Uterus (tissue), 4 donors: ENCODE measurements around the gene VTA1. TPM values are rescaled to one million over a fixed set of nuclear protein-coding genes. Genes with fewer than 3 reads are reported as not detected.

ENCODE experiments used
- DNase-seq, 2 donors: peaks; one replicate each; pipeline ENCODE4 v3.0.0-alpha.2; 2019 to 2020
- H3K27ac ChIP-seq, 2 donors: fragments of 200-600 bp; sonication (generic); 1 replicate in 1 of 2; 2 replicates in 1 of 2; pipeline ENCODE4 v1.5.1; 2016 to 2018
- H3K27me3 ChIP-seq, 2 donors: fragments of 200-600 bp; sonication (generic); one replicate each; pipeline ENCODE4 v1.5.1; 2018 to 2019; ENCODE audit warnings: control low read depth in 1 of 2
- H3K36me3 ChIP-seq, 2 donors: fragments of 200-600 bp; sonication (generic); one replicate each; pipeline ENCODE4 v1.5.1; 2019; ENCODE audit warnings: control low read depth in 1 of 2
- H3K4me1 ChIP-seq, 2 donors: fragments of 200-600 bp; sonication (generic); one replicate each; pipeline ENCODE4 v1.5.1; 2018 to 2019; ENCODE audit warnings: control low read depth in 1 of 2
- H3K4me3 ChIP-seq, 2 donors: fragments of 200-600 bp; sonication (generic); 1 replicate in 1 of 2; 2 replicates in 1 of 2; pipeline ENCODE4 v1.5.1; 2018 to 2019; ENCODE audit warnings: mild to moderate bottlenecking in 1 of 2
- H3K9me3 ChIP-seq, 2 donors: fragments of 200-600 bp; sonication (generic); one replicate each; pipeline ENCODE4 v1.5.1; 2019; ENCODE audit warnings: control low read depth in 1 of 2
- CTCF ChIP-seq, 4 experiments: fragments of 200-600 bp in 2 of 4; fragments of 450-650 bp in 2 of 4; sonication (generic) in 2 of 4; IDR thresholded peaks; one replicate each; pipeline ENCODE4 v1.5.1; 2016 to 2019; ENCODE audit warnings: antibody characterized with exemption in 4 of 4, mild to moderate bottlenecking in 2 of 4, moderate library complexity in 1 of 4
- POLR2A ChIP-seq, 2 donors: fragments of 450-650 bp; IDR thresholded peaks; one replicate each; pipeline ENCODE4 v1.6.1; 2016; ENCODE audit warnings: antibody characterized with exemption in 2 of 2, mild to moderate bottlenecking in 1 of 2, moderate library complexity in 1 of 2
- intact Hi-C: fragments of 100-400 bp; cut with DNase I; formaldehyde crosslinking; loops from one replicate; pipeline ENCODE4 v1.15.1; 2023; ENCODE audit warnings: low total_unique reads
- total RNA-seq, 4 donors: library from RNA; depleted of rRNA in 3 of 4; stranded (reverse); fragments of >200 nt in 3 of 4; gene quantifications; one replicate each; pipeline versions ENCODE4 v1.1.0 to v1.2.4, GENCODE V29; 2014 to 2023
- donor health status: DM: yes; HTN: yes; CAD: no.

Gene VTA1
- total RNA-seq, 4 donors from 2014 or later: 25.9 to 68.7 (median 38.2) TPM

GRCh38 chr6:142172758-142173157 is 25.7 kb downstream of the VTA1 start:
- H3K27ac ChIP-seq: no peak overlapping the region
- no peaks in the 10 kb centered on the region for H3K36me3 ChIP-seq
- H3K4me3 ChIP-seq: no peak overlapping the region
- DNase-seq: no peak
- H3K4me1 ChIP-seq: no peaks in the 10 kb centered on the region
- no peaks in the 10 kb centered on the region for H3K27me3 ChIP-seq
- intact Hi-C loops: no loop called here
- no peak for TF ChIP-seq POLR2A (IDR thresholded peaks at IDR 0.05)
- TF ChIP-seq CTCF (IDR thresholded peaks at IDR 0.05): no peak
- H3K9me3 ChIP-seq: no peaks in the 10 kb centered on the region

- intact Hi-C loops: no loop called here
- Histone ChIP-seq H3K27me3 (no peaks in the 10 kb centered on the region), H3K4me1 (no peaks in the 10 kb centered on the region), H3K27ac (no peak overlapping the region), H3K36me3 (no peaks in the 10 kb centered on the region), H3K4me3 (no peak overlapping the region), H3K9me3 (no peaks in the 10 kb centered on the region)
- no peak for DNase-seq
- TF ChIP-seq CTCF (IDR thresholded peaks at IDR 0.05) (no peak), POLR2A (IDR thresholded peaks at IDR 0.05) (no peak)
These were observed 26.9 kb downstream of the VTA1 start for GRCh38 chr6:142173980-142174379.

GRCh38 chr6:142174703-142175102 is 27.6 kb downstream of the VTA1 start:
- no peaks in the 10 kb centered on the region for H3K4me1 ChIP-seq
- H3K9me3 ChIP-seq: no peaks in the 10 kb centered on the region
- intact Hi-C loops: no loop called here
- TF ChIP-seq CTCF (IDR thresholded peaks at IDR 0.05) (no peak), POLR2A (IDR thresholded peaks at IDR 0.05) (no peak)
- no peak overlapping the region for H3K4me3 ChIP-seq
- H3K27me3 ChIP-seq: no peaks in the 10 kb centered on the region
- H3K36me3 ChIP-seq: no peaks in the 10 kb centered on the region
- no peak overlapping the region for H3K27ac ChIP-seq
- no peak for DNase-seq

- H3K27ac ChIP-seq: no peak overlapping the region
- TF ChIP-seq POLR2A (IDR thresholded peaks at IDR 0.05) (no peak), CTCF (IDR thresholded peaks at IDR 0.05) (no peak)
- H3K4me3 ChIP-seq: no peak overlapping the region
- intact Hi-C loops: no loop called here
- H3K4me1 ChIP-seq: no peaks in the 10 kb centered on the region
- no peaks in the 10 kb centered on the region for H3K27me3 ChIP-seq
- H3K9me3 ChIP-seq: no peaks in the 10 kb centered on the region
- no peaks in the 10 kb centered on the region for H3K36me3 ChIP-seq
- no peak for DNase-seq
These were observed 31.1 kb downstream of the VTA1 start for GRCh38 chr6:142178129-142178528.

GRCh38 chr6:142182004-142182403 is 34.9 kb downstream of the VTA1 start:
- intact Hi-C loops: no loop called here
- Histone ChIP-seq H3K4me1 (no peaks in the 10 kb centered on the region), H3K27ac (no peak overlapping the region), H3K9me3 (no peaks in the 10 kb centered on the region), H3K27me3 (no peaks in the 10 kb centered on the region), H3K4me3 (no peak overlapping the region), H3K36me3 (no peaks in the 10 kb centered on the region)
- no peak for DNase-seq
- TF ChIP-seq CTCF (IDR thresholded peaks at IDR 0.05) (no peak), POLR2A (IDR thresholded peaks at IDR 0.05) (no peak)
